ENCODE measurements around the gene BAIAP2.
A peak's percentile ranks its signal among the peaks of the same experiment; 100 is the strongest.
"Not testable (repeated sequence)": the region's sequence is repeated elsewhere in the genome, so short reads cannot be mapped to it uniquely, and the experiment has no call there.

BAIAP2 gene

GRCh38 chr17:81140695-81141094, 105.7 kb downstream of the BAIAP2 start:
- no peak for DNase-seq (ENCODE audit: low spot score)

- DNase-seq (ENCODE audit: low spot score), result peak; percentile 87
These were observed 107.6 kb downstream of the BAIAP2 start for GRCh38 chr17:81142301-81143199.

- DNase-seq (ENCODE audit: low spot score), result no peak
These were observed 108.2 kb downstream of the BAIAP2 start for GRCh38 chr17:81143200-81143527.

DNA sequence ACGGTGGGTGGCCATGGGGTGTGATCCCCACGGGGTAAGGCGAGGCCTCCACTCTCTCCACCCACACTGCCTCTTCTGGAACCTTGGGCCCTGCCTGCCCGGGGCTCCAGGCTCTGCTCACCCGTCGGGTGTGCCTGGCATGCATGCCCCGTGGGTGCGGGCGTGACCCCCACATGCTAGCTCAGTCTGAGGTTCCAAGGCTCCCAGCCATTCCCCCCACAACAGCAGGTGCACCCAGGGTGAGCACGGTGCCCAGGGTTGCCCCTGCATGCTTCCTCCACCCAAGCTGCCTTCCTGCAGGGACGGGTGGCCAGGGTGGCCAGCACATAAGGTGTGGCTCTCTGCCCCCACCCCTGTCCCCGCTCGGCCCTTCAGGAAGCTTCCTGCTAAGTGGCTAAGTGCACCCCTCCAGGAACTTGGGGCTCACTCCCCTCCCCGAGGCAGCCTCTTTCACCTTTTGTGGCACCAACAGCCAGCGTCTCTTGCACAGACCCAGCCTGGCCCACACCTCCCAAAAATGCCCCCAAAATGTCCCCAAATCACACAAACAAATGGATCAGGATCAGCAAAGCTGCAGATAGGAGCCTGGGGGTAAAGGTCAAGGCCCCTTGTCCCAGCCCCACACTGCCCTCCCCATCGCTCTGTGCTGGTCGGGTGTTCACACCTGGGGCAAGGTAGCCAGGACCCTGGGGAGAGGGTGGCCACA, 108.9 kb downstream of the BAIAP2 start:
- DNase-seq (ENCODE audit: low spot score), result no peak

- no peak for DNase-seq (ENCODE audit: low spot score)
These were observed 109.5 kb downstream of the BAIAP2 start for GRCh38 chr17:81144423-81144781.

DNA sequence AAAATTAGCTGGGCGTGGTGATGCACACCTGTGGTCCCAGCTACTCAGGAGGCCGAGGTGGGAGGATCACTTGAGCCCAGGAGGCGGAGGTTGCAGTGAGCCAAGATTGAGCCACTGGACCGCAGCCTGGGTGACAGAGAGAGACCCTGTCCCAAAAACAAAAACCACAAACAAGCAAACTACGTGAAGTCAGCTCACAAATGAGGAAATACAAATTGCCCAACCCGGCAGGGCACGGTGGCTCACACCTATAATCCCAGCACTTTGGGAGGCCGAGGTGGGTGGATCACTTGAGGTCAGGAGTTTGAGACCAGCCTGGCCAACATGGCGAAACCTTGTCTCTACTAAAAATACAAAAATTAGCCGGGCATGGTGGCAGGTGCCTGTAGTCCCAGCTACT, 111.3 kb downstream of the BAIAP2 start:
- not testable (repeated sequence) for DNase-seq (ENCODE audit: low spot score)

- DNase-seq (ENCODE audit: low spot score), result no peak
These were observed 112.8 kb downstream of the BAIAP2 start for GRCh38 chr17:81147701-81148100.

DNA sequence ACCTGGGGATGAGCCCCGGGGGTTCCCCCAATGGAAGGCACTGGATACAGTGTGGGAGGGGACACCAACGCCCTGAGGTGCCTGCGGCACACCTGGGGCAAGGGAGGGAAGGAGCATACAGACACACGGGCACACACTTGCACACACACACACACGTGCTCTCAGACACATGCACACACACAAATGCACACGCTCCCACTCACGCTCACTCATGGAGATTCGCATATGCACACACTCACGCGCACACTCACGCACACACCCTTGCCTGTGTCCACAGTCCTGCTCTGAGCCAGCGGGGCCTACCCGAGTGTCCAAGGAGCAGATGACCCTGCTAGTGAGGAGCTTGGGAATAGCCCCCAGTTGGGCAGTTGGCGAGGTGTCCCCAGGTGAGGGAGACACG, 113.6 kb downstream of the BAIAP2 start:
- DNase-seq (ENCODE audit: low spot score), result no peak

DNA sequence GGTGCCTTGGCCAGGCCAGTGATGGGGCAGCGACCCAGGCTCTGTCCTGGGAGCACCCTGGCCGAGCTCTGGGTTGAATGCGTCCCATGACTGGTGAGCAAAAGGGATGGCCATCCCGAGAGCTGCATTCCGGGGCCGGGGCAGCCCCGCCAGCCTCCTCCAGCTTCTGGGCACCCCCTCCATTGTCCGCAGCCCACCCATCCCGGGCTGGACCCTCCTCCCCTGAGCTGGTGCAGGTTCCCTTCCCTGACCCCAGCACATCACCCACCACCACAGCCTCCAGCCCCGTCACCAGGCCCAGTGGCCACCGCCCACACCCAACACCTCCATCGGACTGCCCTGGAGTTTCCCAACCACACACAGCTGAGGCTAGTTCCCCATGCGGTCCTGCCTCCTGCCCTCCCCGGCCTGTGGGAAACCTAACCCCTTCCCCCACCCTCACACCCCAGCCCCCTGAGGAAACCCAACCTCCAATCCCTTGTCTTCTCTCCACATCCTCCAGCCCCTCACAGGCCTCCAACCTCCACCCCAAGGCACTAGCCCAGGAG, 114.1 kb downstream of the BAIAP2 start:
- no peak for DNase-seq (ENCODE audit: low spot score)

DNA sequence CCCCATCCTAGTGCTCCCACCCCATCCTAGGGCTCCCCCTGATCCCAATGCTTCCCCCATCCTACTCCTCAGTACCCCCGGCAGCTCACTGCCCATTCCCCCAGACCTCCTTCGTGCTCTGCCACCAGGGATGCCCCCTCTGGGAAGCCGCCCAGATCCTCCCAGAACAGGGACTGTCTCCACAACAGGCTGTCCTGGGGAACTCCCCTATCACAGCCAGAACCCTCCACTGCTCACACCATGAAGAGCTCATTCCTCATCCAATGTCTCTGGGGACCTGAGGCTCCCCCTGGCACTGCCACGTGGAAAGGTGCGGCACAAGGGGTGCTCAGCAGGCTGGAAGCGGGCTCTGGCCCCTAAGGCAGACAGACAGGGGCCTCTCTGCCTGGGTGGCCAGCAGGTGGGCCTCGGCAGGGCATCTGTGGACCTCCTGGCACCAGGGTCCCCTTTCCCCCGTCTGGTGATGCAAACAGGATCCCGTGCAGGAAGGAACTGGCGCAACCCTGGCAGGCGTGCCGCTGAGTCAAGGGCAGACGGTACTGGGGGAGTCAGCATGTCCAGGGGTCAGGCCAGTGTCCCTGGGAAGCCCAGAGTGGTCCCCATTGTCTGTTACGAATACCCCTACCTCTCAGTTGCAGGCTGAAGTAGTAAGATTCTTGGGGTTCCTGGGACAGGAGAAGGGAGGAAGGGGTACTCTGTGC, 115.6 kb downstream of the BAIAP2 start:
- DNase-seq (ENCODE audit: low spot score), result no peak

GRCh38 chr17:81151278-81151677, 116.3 kb downstream of the BAIAP2 start:
- DNase-seq (ENCODE audit: low spot score), result no peak

- DNase-seq (ENCODE audit: low spot score), result no peak
These were observed 117.4 kb downstream of the BAIAP2 start for GRCh38 chr17:81152288-81152828.

- no peak for DNase-seq (ENCODE audit: low spot score)
These were observed 118.4 kb downstream of the BAIAP2 start for GRCh38 chr17:81153340-81153803.

- DNase-seq (ENCODE audit: low spot score), result not testable (repeated sequence)
These were observed 119.1 kb downstream of the BAIAP2 start for GRCh38 chr17:81154016-81154415.

DNA sequence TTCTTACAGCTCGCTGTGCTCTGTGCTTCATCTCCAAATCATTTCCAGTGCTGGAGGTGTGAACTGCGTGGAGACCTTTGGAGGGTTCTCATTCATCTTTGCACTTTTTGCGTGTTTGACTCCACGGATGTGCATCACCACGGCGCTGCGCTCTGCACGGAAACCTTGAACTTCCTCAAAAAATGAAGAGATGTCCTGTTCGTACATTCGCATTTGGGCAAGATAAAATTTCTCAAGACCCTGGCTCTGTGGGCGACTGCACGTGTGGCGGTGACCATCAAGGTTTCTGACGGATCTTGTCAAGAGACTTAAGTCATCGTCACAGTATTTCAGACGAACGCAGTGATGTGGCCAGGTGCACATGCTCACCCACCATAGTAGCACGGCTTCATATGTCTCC, 120.0 kb downstream of the BAIAP2 start:
- no peak for DNase-seq (ENCODE audit: low spot score)

GRCh38 chr17:81156866-81157805, 122.2 kb downstream of the BAIAP2 start:
- no peak for DNase-seq (ENCODE audit: low spot score)

DNA sequence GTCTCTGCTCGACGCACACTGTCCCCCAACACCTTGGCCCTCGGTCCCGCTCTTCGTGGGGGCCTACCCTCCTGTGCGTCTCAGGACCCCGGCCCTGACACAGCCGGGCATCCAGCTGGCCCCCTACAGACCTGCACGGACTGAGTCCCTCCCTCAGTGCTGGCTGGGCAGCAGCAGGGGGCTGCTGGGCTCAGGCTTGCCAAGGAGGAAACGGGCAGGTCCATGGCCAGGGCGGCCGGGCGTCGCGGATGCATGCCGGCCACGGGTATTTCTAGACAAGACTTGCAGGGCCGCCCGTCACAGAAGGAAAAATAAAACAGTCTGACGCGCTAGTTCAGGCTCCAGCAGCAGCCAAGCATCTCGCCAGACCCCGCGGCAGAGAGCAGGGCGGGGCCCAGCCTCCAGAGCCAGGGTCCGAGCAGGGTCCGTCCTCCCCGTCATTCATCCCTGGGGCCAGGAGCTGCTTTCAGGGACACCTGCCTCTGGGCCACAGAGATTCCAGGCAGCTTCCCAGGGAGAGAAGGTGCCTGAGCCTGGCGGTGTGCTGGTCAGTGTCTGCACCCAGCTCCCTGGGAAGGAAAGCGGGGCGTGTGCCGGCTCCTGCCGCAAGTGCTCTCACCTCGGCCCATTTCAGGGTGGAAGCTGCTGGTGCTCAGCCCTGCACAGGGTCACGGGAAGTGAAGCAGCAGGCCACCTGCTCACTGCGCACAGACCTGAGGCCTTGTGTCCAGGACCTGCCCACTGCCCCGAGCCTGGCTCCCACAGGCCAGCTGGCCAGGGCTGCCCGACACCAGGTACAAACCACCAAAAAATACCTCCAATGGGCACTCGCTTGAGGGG, 123.1 kb downstream of the BAIAP2 start:
- DNase-seq (ENCODE audit: low spot score), result no peak

GRCh38 chr17:81158688-81159590, 124.0 kb downstream of the BAIAP2 start:
- no peak for DNase-seq (ENCODE audit: low spot score)

Measured in left forelimb (tissue), 1 donor.